Uterus (tissue), 2 donors: ENCODE results near the gene PSMA8.

Experiments used
- POLR2A ChIP-seq, 2 donors: fragments of 450-650 bp; IDR thresholded peaks; one replicate each; pipeline ENCODE4 v1.6.1; 2016; ENCODE audit warnings: antibody characterized with exemption in 2 of 2, mild to moderate bottlenecking in 1 of 2, moderate library complexity in 1 of 2
- TF ChIP-seq, protein P1 (sequence below), 4 experiments: fragments of 200-600 bp in 2 of 4; fragments of 450-650 bp in 2 of 4; sonication (generic) in 2 of 4; IDR thresholded peaks; one replicate each; pipeline ENCODE4 v1.5.1; 2016 to 2019; ENCODE audit warnings: antibody characterized with exemption in 4 of 4, mild to moderate bottlenecking in 2 of 4, moderate library complexity in 1 of 4

GRCh38 chr18:26133652-26134051 is at the start of gene PSMA8:
- TF ChIP-seq, protein P1, sequence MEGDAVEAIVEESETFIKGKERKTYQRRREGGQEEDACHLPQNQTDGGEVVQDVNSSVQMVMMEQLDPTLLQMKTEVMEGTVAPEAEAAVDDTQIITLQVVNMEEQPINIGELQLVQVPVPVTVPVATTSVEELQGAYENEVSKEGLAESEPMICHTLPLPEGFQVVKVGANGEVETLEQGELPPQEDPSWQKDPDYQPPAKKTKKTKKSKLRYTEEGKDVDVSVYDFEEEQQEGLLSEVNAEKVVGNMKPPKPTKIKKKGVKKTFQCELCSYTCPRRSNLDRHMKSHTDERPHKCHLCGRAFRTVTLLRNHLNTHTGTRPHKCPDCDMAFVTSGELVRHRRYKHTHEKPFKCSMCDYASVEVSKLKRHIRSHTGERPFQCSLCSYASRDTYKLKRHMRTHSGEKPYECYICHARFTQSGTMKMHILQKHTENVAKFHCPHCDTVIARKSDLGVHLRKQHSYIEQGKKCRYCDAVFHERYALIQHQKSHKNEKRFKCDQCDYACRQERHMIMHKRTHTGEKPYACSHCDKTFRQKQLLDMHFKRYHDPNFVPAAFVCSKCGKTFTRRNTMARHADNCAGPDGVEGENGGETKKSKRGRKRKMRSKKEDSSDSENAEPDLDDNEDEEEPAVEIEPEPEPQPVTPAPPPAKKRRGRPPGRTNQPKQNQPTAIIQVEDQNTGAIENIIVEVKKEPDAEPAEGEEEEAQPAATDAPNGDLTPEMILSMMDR (IDR thresholded peaks at IDR 0.05): no peak
- no peak for TF ChIP-seq POLR2A (IDR thresholded peaks at IDR 0.05)
